IMR-90 (cell line): ENCODE measurements around the gene JMJD1C. TPM values are rescaled to one million over a fixed set of nuclear protein-coding genes. Genes with fewer than 3 reads are reported as not detected.

Source experiments
- ATAC-seq: fragments of 200-7000 bp; cut with Tn5 transposase; 2 replicates; pipeline ENCODE4 v1.9.1; 2020; ENCODE audit warnings: low read depth, mild to moderate bottlenecking, moderate library complexity
- BruUV-seq: library from RNA; stranded (reverse); fragments of 400-500 nt; replicated peaks from 2 replicates; lab custom pipeline; 2021; lab: Mats Ljungman, UMichigan
- CTCF ChIA-PET: fragments of 300-600 bp; formaldehyde crosslinking; extraction: SDS; loops from one replicate; lab custom pipeline; 2021; ENCODE audit warnings: antibody characterized with exemption; lab: Yijun Ruan, JAX
- POLR2A ChIA-PET: fragments of 300-600 bp; sonication (Branson Sonifier 250); formaldehyde crosslinking; loops from one replicate; lab custom pipeline; 2022; ENCODE audit warnings: antibody characterized with exemption; ENCODE audit not compliant: unreplicated experiment; lab: Charles Lee
- DNase-seq: peaks from one replicate; pipeline ENCODE4 v3.0.0; 2013
- H2AFZ ChIP-seq: replicated peaks from 2 replicates; pipeline ENCODE3; 2013; ENCODE audit warnings: low read length, mild to moderate bottlenecking; ENCODE audit not compliant: poor library complexity
- H2AK5ac ChIP-seq: 2 replicates; pipeline ENCODE4 v1.6.1; 2013; ENCODE audit warnings: low read depth, low read length, inconsistent platforms
- H2AK9ac ChIP-seq: replicated peaks from 2 replicates; pipeline ENCODE3; 2013; ENCODE audit warnings: mild to moderate bottlenecking, low read depth, low read length, moderate library complexity; ENCODE audit not compliant: poor library complexity
- H2BK120ac ChIP-seq: 2 replicates; pipeline ENCODE4 v1.6.1; 2013; ENCODE audit warnings: low read depth, low read length, inconsistent platforms
- H2BK15ac ChIP-seq: 3 replicates; pipeline ENCODE4 v1.6.1; 2013; ENCODE audit warnings: low read depth, low read length, inconsistent platforms
- H2BK20ac ChIP-seq: 2 replicates; pipeline ENCODE4 v1.6.1; 2013; ENCODE audit warnings: low read depth, mild to moderate bottlenecking, inconsistent platforms, low read length, moderate library complexity
- H2BK5ac ChIP-seq: 2 replicates; pipeline ENCODE4 v1.6.1; 2013; ENCODE audit warnings: mild to moderate bottlenecking, low read depth, low read length, inconsistent platforms; ENCODE audit not compliant: poor library complexity, severe bottlenecking
- H3K14ac ChIP-seq: replicated peaks from 2 replicates; pipeline ENCODE4 v1.6.1; 2013; ENCODE audit warnings: low read depth, low read length, inconsistent platforms
- H3K18ac ChIP-seq: 2 replicates; pipeline ENCODE4 v1.6.1; 2013; ENCODE audit warnings: low read depth, low read length, control low read depth
- H3K23ac ChIP-seq: 2 replicates; pipeline ENCODE4 v1.6.1; 2013; ENCODE audit warnings: low read depth, low read length, inconsistent platforms
- H3K27ac ChIP-seq: 2 replicates; pipeline ENCODE4 v1.5.1; 2013; ENCODE audit warnings: mild to moderate bottlenecking, control low read depth, low read length; ENCODE audit not compliant: insufficient read depth
- H3K27me3 ChIP-seq: 2 replicates; pipeline ENCODE4 v1.6.1; 2013; ENCODE audit warnings: low read length; ENCODE audit not compliant: control insufficient read depth, insufficient read depth
- H3K36me3 ChIP-seq: 2 replicates; pipeline ENCODE4 v1.6.1; 2013; ENCODE audit warnings: low read length, mixed read lengths; ENCODE audit not compliant: control insufficient read depth, insufficient read depth
- H3K4ac ChIP-seq: 2 replicates; pipeline ENCODE4 v1.6.1; 2013; ENCODE audit warnings: low read depth, low read length, inconsistent platforms
- H3K4me1 ChIP-seq: 2 replicates; pipeline ENCODE4 v1.6.1; 2013; ENCODE audit warnings: low read length, mixed read lengths; ENCODE audit not compliant: control insufficient read depth, insufficient read depth
- H3K4me2 ChIP-seq: 2 replicates; pipeline ENCODE4 v1.6.1; 2013; ENCODE audit warnings: low read depth, mild to moderate bottlenecking, control low read depth, low read length, moderate library complexity
- H3K4me3 ChIP-seq: 2 replicates; pipeline ENCODE4 v1.5.1; 2013; ENCODE audit warnings: low read depth, mild to moderate bottlenecking, control low read depth, low read length, moderate library complexity; ENCODE audit not compliant: insufficient read depth
- H3K56ac ChIP-seq: 2 replicates; pipeline ENCODE4 v1.6.1; 2013; ENCODE audit warnings: low read length, inconsistent platforms; ENCODE audit not compliant: insufficient read depth; ENCODE audit errors: extremely low read depth
- H3K79me1 ChIP-seq, 2 experiments: 2 replicates each; pipeline ENCODE4 v1.6.1; 2013; ENCODE audit warnings: low read length in 2 of 2, inconsistent platforms in 1 of 2, low read depth in 1 of 2
- H3K9ac ChIP-seq: 2 replicates; pipeline ENCODE4 v1.6.1; 2013; ENCODE audit warnings: low read depth, low read length, control low read depth
- H3K9me1 ChIP-seq: 2 replicates; pipeline ENCODE4 v1.6.1; 2013; ENCODE audit warnings: low read length, inconsistent platforms; ENCODE audit not compliant: insufficient read depth
- H3K9me3 ChIP-seq: 2 replicates; pipeline ENCODE4 v1.6.1; 2013; ENCODE audit warnings: low read length; ENCODE audit not compliant: control insufficient read depth, insufficient read depth
- H4K20me1 ChIP-seq: 2 replicates; pipeline ENCODE4 v1.6.1; 2013; ENCODE audit warnings: low read length, inconsistent platforms; ENCODE audit not compliant: insufficient read depth
- H4K5ac ChIP-seq: 2 replicates; pipeline ENCODE4 v1.6.1; 2013; ENCODE audit warnings: mild to moderate bottlenecking, low read depth, low read length, control low read depth
- H4K8ac ChIP-seq, 2 experiments: 2 replicates each; pipeline ENCODE4 v1.6.1; 2013; ENCODE audit warnings: low read depth in 2 of 2, low read length in 2 of 2, control low read depth in 1 of 2, inconsistent platforms in 1 of 2
- H4K91ac ChIP-seq: 2 replicates; pipeline ENCODE4 v1.6.1; 2013; ENCODE audit warnings: low read depth, low read length, inconsistent platforms; ENCODE audit not compliant: insufficient read depth
- BHLHE40 ChIP-seq: fragments of 150-350 bp; IDR thresholded peaks from 2 replicates; pipeline ENCODE4 v1.6.1; 2016; ENCODE audit warnings: mild to moderate bottlenecking, low read depth, low read length
- CHD1 ChIP-seq: IDR thresholded peaks from 2 replicates; pipeline ENCODE4 v1.6.1; 2012; ENCODE audit warnings: low read depth, low read length, improper control_type of control experiment
- ELK1 ChIP-seq: fragments of 150-350 bp; IDR thresholded peaks from 2 replicates; pipeline ENCODE4 v1.6.1; 2016; ENCODE audit warnings: low read depth, mild to moderate bottlenecking, low read length, moderate library complexity, borderline replicate concordance
- FOS ChIP-seq: fragments of 150-350 bp; IDR thresholded peaks from 2 replicates; pipeline ENCODE4 v1.6.1; 2016; ENCODE audit warnings: low read depth, low read length
- MAFK ChIP-seq: IDR thresholded peaks from 2 replicates; pipeline ENCODE4 v1.6.1; 2012; ENCODE audit warnings: low read depth, low read length, improper control_type of control experiment
- MAZ ChIP-seq: IDR thresholded peaks from 2 replicates; pipeline ENCODE4 v1.6.1; 2012; ENCODE audit warnings: low read depth, mild to moderate bottlenecking, low read length, improper control_type of control experiment, moderate library complexity, borderline replicate concordance
- MXI1 ChIP-seq: IDR thresholded peaks from 2 replicates; pipeline ENCODE4 v1.6.1; 2012; ENCODE audit warnings: low read depth, mild to moderate bottlenecking, low read length, moderate library complexity, borderline replicate concordance
- NFE2L2 ChIP-seq: fragments of 150-350 bp; IDR thresholded peaks from 2 replicates; pipeline ENCODE4 v1.6.1; 2016; ENCODE audit warnings: low read depth, mild to moderate bottlenecking, low read length
- RAD21 ChIP-seq: IDR thresholded peaks from 2 replicates; pipeline ENCODE4 v1.6.1; 2012; ENCODE audit warnings: low read length, improper control_type of control experiment
- RCOR1 ChIP-seq: IDR thresholded peaks from 2 replicates; pipeline ENCODE4 v1.6.1; 2012; ENCODE audit warnings: mild to moderate bottlenecking, low read length, improper control_type of control experiment; ENCODE audit not compliant: insufficient replicate concordance
- RFX5 ChIP-seq: IDR thresholded peaks from 2 replicates; pipeline ENCODE4 v1.8.0; 2012; ENCODE audit warnings: low read depth, mild to moderate bottlenecking, low read length, moderate library complexity
- SMC3 ChIP-seq: fragments of 150-350 bp; IDR thresholded peaks from 2 replicates; pipeline ENCODE4 v1.6.1; 2016; ENCODE audit warnings: low read depth, mild to moderate bottlenecking, antibody characterized with exemption, low read length, moderate library complexity
- dilution Hi-C: fragments of 300-500 bp; cut with HindIII; formaldehyde crosslinking; loops from one replicate; pipeline ENCODE4 v1.14.3; 2018; ENCODE audit warnings: low sequenced_read_pairs; ENCODE audit not compliant: unreplicated experiment
- in situ Hi-C: fragments of 300-500 bp; cut with MboI; formaldehyde crosslinking; loops from 3 replicates; pipeline ENCODE4 v1.14.3; 2019; ENCODE audit warnings: low sequenced_read_pairs, inconsistent platforms, mixed read lengths
- intact Hi-C: fragments of 100-400 bp; cut with micrococcal nuclease; formaldehyde crosslinking; loops from 2 replicates; pipeline ENCODE4 v1.10.0; 2022
- polyA plus RNA-seq, 3 experiments: library from polyadenylated mRNA; depleted of rRNA; stranded (reverse); fragments of >200 nt; gene quantifications; 2 replicates each; pipeline ENCODE4 v1.2.3, GENCODE V29; 2012; ENCODE audit warnings: low replicate concordance in 1 of 3
- total RNA-seq: library from RNA; depleted of rRNA; stranded (reverse); fragments of >200 nt; gene quantifications from 2 replicates; pipeline ENCODE4 v1.2.3, GENCODE V29; 2012
- TF ChIP-seq, protein P1 (sequence below): conservative IDR thresholded peaks from 2 replicates; pipeline ENCODE4 v1.5.1; 2012; ENCODE audit warnings: mild to moderate bottlenecking, low read depth, low read length, improper control_type of control experiment

JMJD1C gene
- total and polyA plus RNA-seq, 2 of the 4 experiments (the other 2 are of a cell fraction) = 15.6 to 96.8 TPM

DNA sequence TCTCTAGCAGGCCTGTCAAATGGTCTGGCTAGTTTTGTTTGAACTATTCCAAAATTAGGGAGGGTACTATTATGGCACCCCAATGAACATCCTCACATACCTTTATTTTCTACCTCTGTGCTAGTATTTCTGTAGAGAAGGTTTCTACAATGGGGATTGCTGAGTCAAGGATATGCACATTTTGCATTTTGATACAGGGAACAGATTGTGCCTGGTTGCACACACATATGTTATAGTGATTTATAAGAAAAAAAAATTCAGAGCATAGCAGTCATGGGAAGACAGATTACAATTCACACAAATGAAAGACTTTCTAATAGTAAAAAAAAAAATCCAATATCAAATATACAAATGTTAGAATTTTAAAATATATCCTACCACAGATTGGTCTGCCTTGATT lies 346.7 kb downstream of the JMJD1C start:
- no TSS peak for BruUV-seq
- no peak overlapping the region for H3K27ac ChIP-seq
- in situ Hi-C loops = no loop called here
- no peaks in the 10 kb centered on the region for H3K9me1 ChIP-seq
- H2BK15ac ChIP-seq = no peak overlapping the region
- no peak overlapping the region for H3K4me2 ChIP-seq
- no peaks in the 10 kb centered on the region for H3K79me1 ChIP-seq
- H3K36me3 ChIP-seq = no peaks in the 10 kb centered on the region
- no peak overlapping the region for H3K56ac ChIP-seq
- ATAC-seq (no peak), DNase-seq (no peak)
- H3K9ac ChIP-seq = no peak overlapping the region
- no peak overlapping the region for H2AK9ac ChIP-seq
- H3K4me1 ChIP-seq = peaks cover 10% of the 10 kb centered on the region
- no peak overlapping the region for H2BK120ac ChIP-seq
- H4K8ac ChIP-seq = no peak overlapping the region
- H3K9me3 ChIP-seq = no peaks in the 10 kb centered on the region
- intact Hi-C loops = no loop called here
- no peak overlapping the region for H3K23ac ChIP-seq
- ChIA-PET POLR2A (no interaction called here), CTCF (no interaction called here)
- no peaks in the 10 kb centered on the region for H4K20me1 ChIP-seq
- H4K91ac ChIP-seq = no peak overlapping the region
- no peak overlapping the region for H2BK5ac ChIP-seq
- no peak overlapping the region for H2AK5ac ChIP-seq
- no peak overlapping the region for H2AFZ ChIP-seq
- TF ChIP-seq MXI1 = no peak
- no peak for TF ChIP-seq MAFK
- no peak for TF ChIP-seq NFE2L2
- no peak for TF ChIP-seq SMC3
- no peak for TF ChIP-seq MAZ
- no peak for TF ChIP-seq RFX5
- no peak for TF ChIP-seq RAD21
- no peak for TF ChIP-seq FOS
- TF ChIP-seq RCOR1 = no peak
- TF ChIP-seq ELK1 = no peak
- no peak for TF ChIP-seq BHLHE40
- no peak for TF ChIP-seq CHD1
- TF ChIP-seq, protein P1, sequence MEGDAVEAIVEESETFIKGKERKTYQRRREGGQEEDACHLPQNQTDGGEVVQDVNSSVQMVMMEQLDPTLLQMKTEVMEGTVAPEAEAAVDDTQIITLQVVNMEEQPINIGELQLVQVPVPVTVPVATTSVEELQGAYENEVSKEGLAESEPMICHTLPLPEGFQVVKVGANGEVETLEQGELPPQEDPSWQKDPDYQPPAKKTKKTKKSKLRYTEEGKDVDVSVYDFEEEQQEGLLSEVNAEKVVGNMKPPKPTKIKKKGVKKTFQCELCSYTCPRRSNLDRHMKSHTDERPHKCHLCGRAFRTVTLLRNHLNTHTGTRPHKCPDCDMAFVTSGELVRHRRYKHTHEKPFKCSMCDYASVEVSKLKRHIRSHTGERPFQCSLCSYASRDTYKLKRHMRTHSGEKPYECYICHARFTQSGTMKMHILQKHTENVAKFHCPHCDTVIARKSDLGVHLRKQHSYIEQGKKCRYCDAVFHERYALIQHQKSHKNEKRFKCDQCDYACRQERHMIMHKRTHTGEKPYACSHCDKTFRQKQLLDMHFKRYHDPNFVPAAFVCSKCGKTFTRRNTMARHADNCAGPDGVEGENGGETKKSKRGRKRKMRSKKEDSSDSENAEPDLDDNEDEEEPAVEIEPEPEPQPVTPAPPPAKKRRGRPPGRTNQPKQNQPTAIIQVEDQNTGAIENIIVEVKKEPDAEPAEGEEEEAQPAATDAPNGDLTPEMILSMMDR = no peak
- no peak overlapping the region for H3K14ac ChIP-seq
- dilution Hi-C loops = no loop called here
- no peak overlapping the region for H3K4me3 ChIP-seq
- no peak overlapping the region for H2BK20ac ChIP-seq
- no peak overlapping the region for H3K4ac ChIP-seq
- no peak overlapping the region for H3K18ac ChIP-seq
- H4K5ac ChIP-seq = no peak overlapping the region
- H3K27me3 ChIP-seq = no peaks in the 10 kb centered on the region
